Liver (tissue), 9 donors: ENCODE measurements around the gene MMP20. TPM values are rescaled to one million over a fixed set of nuclear protein-coding genes. Genes with fewer than 3 reads are reported as not detected.
A peak's percentile ranks its signal among the peaks of the same experiment; 100 is the strongest.
"Not testable (repeated sequence)": the region's sequence is repeated elsewhere in the genome, so short reads cannot be mapped to it uniquely, and the experiment has no call there.

Experiments used
- DNase-seq: peaks from one replicate; pipeline ENCODE4 v3.0.0-alpha.2; 2017; ENCODE audit warnings: low spot score
- H3K27ac ChIP-seq, 2 donors: one replicate each; pipeline ENCODE4 v1.7.0; 2013; ENCODE audit warnings: inconsistent platforms in 2 of 2, low read length in 2 of 2, control low read depth in 1 of 2, low read depth in 1 of 2, mild to moderate bottlenecking in 1 of 2
- H3K27me3 ChIP-seq, 4 donors: one replicate each; pipeline versions ENCODE4 v1.6.1 to v1.7.0; 2013; ENCODE audit warnings: low read length in 3 of 4, inconsistent platforms in 1 of 4, mild to moderate bottlenecking in 1 of 4, moderate library complexity in 1 of 4; ENCODE audit not compliant: control insufficient read depth in 4 of 4, insufficient read depth in 4 of 4
- H3K36me3 ChIP-seq, 4 donors: one replicate each; pipeline versions ENCODE4 v1.6.1 to v1.7.0; 2013; ENCODE audit warnings: low read length in 3 of 4, mild to moderate bottlenecking in 3 of 4, low read depth in 1 of 4, moderate library complexity in 1 of 4; ENCODE audit not compliant: control insufficient read depth in 4 of 4, insufficient read depth in 3 of 4
- H3K4me1 ChIP-seq, 4 donors: one replicate each; pipeline versions ENCODE4 v1.6.1 to v1.7.0; 2013; ENCODE audit warnings: low read length in 3 of 4, mild to moderate bottlenecking in 3 of 4, moderate library complexity in 1 of 4; ENCODE audit not compliant: control insufficient read depth in 4 of 4, insufficient read depth in 4 of 4
- H3K4me3 ChIP-seq, 3 donors: one replicate each; pipeline versions ENCODE4 v1.6.1 to v1.7.0; 2013; ENCODE audit warnings: low read length in 3 of 3, control low read depth in 1 of 3, low read depth in 1 of 3, mild to moderate bottlenecking in 1 of 3
- H3K9ac ChIP-seq, 2 donors: one replicate each; pipeline ENCODE4 v1.7.0; 2013; ENCODE audit warnings: low read length in 2 of 2, mild to moderate bottlenecking in 2 of 2, moderate library complexity in 2 of 2, control low read depth in 1 of 2, low read depth in 1 of 2
- H3K9me3 ChIP-seq, 4 donors: one replicate each; pipeline versions ENCODE4 v1.6.1 to v1.7.0; 2013; ENCODE audit warnings: low read length in 3 of 4; ENCODE audit not compliant: control insufficient read depth in 4 of 4
- ATF3 ChIP-seq: IDR thresholded peaks from 2 replicates; pipeline ENCODE4 v1.6.1; 2016; ENCODE audit warnings: antibody characterized with exemption
- CTCF ChIP-seq: fragments of 150-350 bp; IDR thresholded peaks from 2 replicates; pipeline ENCODE4 v1.5.1; 2017; ENCODE audit warnings: improper control_type of control experiment, low read depth, low read length; ENCODE audit not compliant: missing input control
- EGR1 ChIP-seq, 2 donors: IDR thresholded peaks; 2 replicates each; pipeline ENCODE4 v1.6.1; 2016 to 2018; ENCODE audit warnings: antibody characterized with exemption in 2 of 2, low read depth in 2 of 2
- FOXA1 ChIP-seq: IDR thresholded peaks from 2 replicates; pipeline ENCODE4 v1.6.1; 2016; ENCODE audit warnings: antibody characterized with exemption
- FOXA2 ChIP-seq: IDR thresholded peaks from 2 replicates; pipeline ENCODE4 v1.6.1; 2016; ENCODE audit warnings: antibody characterized with exemption
- GABPA ChIP-seq, 2 donors: IDR thresholded peaks in 1 of 2; conservative IDR thresholded peaks in 1 of 2; 2 replicates each; pipeline ENCODE4 v1.6.1; 2016; ENCODE audit warnings: antibody characterized with exemption in 2 of 2, mild to moderate bottlenecking in 1 of 2, moderate library complexity in 1 of 2
- HNF4A ChIP-seq, 2 donors: conservative IDR thresholded peaks; 2 replicates each; pipeline ENCODE4 v1.6.1; 2016; ENCODE audit warnings: antibody characterized with exemption in 2 of 2, mild to moderate bottlenecking in 2 of 2
- HNF4G ChIP-seq: IDR thresholded peaks from 2 replicates; pipeline ENCODE4 v1.6.1; 2016; ENCODE audit warnings: antibody characterized with exemption
- JUND ChIP-seq, 2 donors: IDR thresholded peaks; 2 replicates each; pipeline ENCODE4 v1.6.1; 2016; ENCODE audit warnings: antibody characterized with exemption in 2 of 2
- MAX ChIP-seq: IDR thresholded peaks from 2 replicates; pipeline ENCODE4 v1.6.1; 2016; ENCODE audit warnings: antibody characterized with exemption
- NR2F2 ChIP-seq: IDR thresholded peaks from 2 replicates; pipeline ENCODE4 v1.6.1; 2016; ENCODE audit warnings: antibody characterized with exemption
- RAD21 ChIP-seq, 2 donors: IDR thresholded peaks; 2 replicates each; pipeline ENCODE4 v1.6.1; 2016; ENCODE audit warnings: antibody characterized with exemption in 2 of 2, mild to moderate bottlenecking in 2 of 2
- REST ChIP-seq: IDR thresholded peaks from 2 replicates; pipeline ENCODE4 v1.6.1; 2016; ENCODE audit warnings: antibody characterized with exemption, mild to moderate bottlenecking
- RXRA ChIP-seq, 2 donors: IDR thresholded peaks; 2 replicates each; pipeline ENCODE4 v1.6.1; 2017 to 2018; ENCODE audit warnings: antibody characterized with exemption in 2 of 2, mild to moderate bottlenecking in 1 of 2
- SP1 ChIP-seq: IDR thresholded peaks from 2 replicates; pipeline ENCODE4 v1.6.1; 2018; ENCODE audit warnings: antibody characterized with exemption, mild to moderate bottlenecking
- TAF1 ChIP-seq: conservative IDR thresholded peaks from 2 replicates; pipeline ENCODE4 v1.6.1; 2016; ENCODE audit warnings: antibody characterized with exemption, mild to moderate bottlenecking
- YY1 ChIP-seq: IDR thresholded peaks from 2 replicates; pipeline ENCODE4 v1.6.1; 2016; ENCODE audit warnings: antibody characterized with exemption, mild to moderate bottlenecking
- ZBTB33 ChIP-seq: IDR thresholded peaks from 2 replicates; pipeline ENCODE4 v1.6.1; 2016; ENCODE audit warnings: antibody characterized with exemption
- WGBS: extraction: QIAGEN DNeasy Blood & Tissue Kit; methylation state at CpG from one replicate; pipeline ENCODE4 v1.1.7; 2013; 5-methylcytosine and 5-hydroxymethylcytosine counted together
- polyA plus RNA-seq, 2 donors: library from polyadenylated mRNA; stranded (reverse) in 1 of 2; unstranded in 1 of 2; fragments of 200-250 nt in 1 of 2; fragments of >200 nt in 1 of 2; fragmentation: Nextera tagmentation in 1 of 2; extraction: Ambion mirVana in 1 of 2; gene quantifications; one replicate each; pipeline versions ENCODE4 v1.2.1 to v1.2.3, GENCODE V29; 2013 to 2015
- total RNA-seq, 2 donors: library from RNA; depleted of rRNA; stranded (reverse); fragments of >200 nt; gene quantifications; one replicate each; pipeline ENCODE4 v1.2.3, GENCODE V29; 2014
- donor health status: healthy.
- donor health status: healthy.
- donor health status: healthy.
- donor health status: healthy.
- donor health status: healthy.

Gene MMP20
- total and polyA plus RNA-seq, 4 donors = not detected

GRCh38 chr11:102632026-102632425 is 6.9 kb upstream of the MMP20 start:
- Histone ChIP-seq H3K9me3 (no peaks in the 10 kb centered on the region), H3K4me1 (peaks cover 1 to 10% (median 7%) of the 10 kb centered on the region in 4 donors), H3K36me3 (no peaks in the 10 kb centered on the region), H3K27me3 (no peaks in the 10 kb centered on the region), H3K27ac (no peak overlapping the region), H3K9ac (no peak overlapping the region), H3K4me3 (no peak overlapping the region)
- DNase-seq = no peak
- no peak for TF ChIP-seq ZBTB33
- WGBS = 98% methylated on average over 1 of the region's 1 CpG

- H3K4me1 ChIP-seq = peaks cover 1 to 10% (median 7%) of the 10 kb centered on the region in 4 donors
- peak; percentile 48 for TF ChIP-seq REST
- TF ChIP-seq RAD21 (IDR thresholded peaks at IDR 0.05) = no peak
- peak; percentile 83 to 88 for TF ChIP-seq HNF4A (conservative IDR thresholded peaks at IDR 0.05)
- peak in 1 of 2 donors; percentile 42 for TF ChIP-seq JUND (IDR thresholded peaks at IDR 0.05)
- peak; percentile 7 to 62 for TF ChIP-seq RXRA (IDR thresholded peaks at IDR 0.05)
- no peak for TF ChIP-seq ATF3
- no peak for TF ChIP-seq GABPA (IDR thresholded peaks at IDR 0.05 in 1 of 2, conservative IDR thresholded peaks at IDR 0.05 in 1 of 2)
- TF ChIP-seq SP1 = peak; percentile 74
- TF ChIP-seq NR2F2 = no peak
- no peak for TF ChIP-seq ZBTB33
- TF ChIP-seq EGR1 (IDR thresholded peaks at IDR 0.05; ENCODE audit: low read depth in 2 of 2) = no peak
- peak; percentile 36 for TF ChIP-seq MAX
- no peak for TF ChIP-seq CTCF
- TF ChIP-seq FOXA2 = no peak
- TF ChIP-seq YY1 = peak; percentile 58
- no peak for TF ChIP-seq FOXA1
- peak; percentile 63 for TF ChIP-seq HNF4G
- no peak for TF ChIP-seq TAF1
- H3K36me3 ChIP-seq = no peaks in the 10 kb centered on the region
- 26% methylated on average over 10 of the region's 11 CpGs for WGBS
- DNase-seq = no peak
- H3K9me3 ChIP-seq = no peaks in the 10 kb centered on the region
- H3K27me3 ChIP-seq = no peaks in the 10 kb centered on the region
- H3K4me3 ChIP-seq = peak overlapping the region in 1 of 3 donors; percentile 41
- H3K27ac ChIP-seq = peak overlapping the region; percentile 58 to 93
- H3K9ac ChIP-seq = no peak overlapping the region
Measured at GRCh38 chr11:102630598-102631448, 5.7 kb upstream of the MMP20 start.

- WGBS = 51% methylated on average over 1 of the region's 1 CpG
- not testable (repeated sequence) for H3K36me3 ChIP-seq, H3K27ac ChIP-seq, H3K4me3 ChIP-seq, H3K27me3 ChIP-seq, H3K4me1 ChIP-seq, H3K9ac ChIP-seq, H3K9me3 ChIP-seq, DNase-seq
Measured at GRCh38 chr11:102629908-102630307, 4.8 kb upstream of the MMP20 start.
